HG03442 (cell line): Measurements from ENCODE around the gene KIF24.
"Not testable (repeated sequence)": the region's sequence is repeated elsewhere in the genome, so short reads cannot be mapped to it uniquely, and the experiment has no call there.

Experiments used
- ATAC-seq: cut with Tn5 transposase; IDR thresholded peaks from one replicate; pipeline ENCODE4 v1.9.1; 2021; ENCODE audit warnings: mild to moderate bottlenecking, moderate library complexity; ENCODE audit not compliant: unreplicated experiment

KIF24 gene

GRCh38 chr9:34328500-34328986 is 525 bp downstream of the KIF24 start:
- no peak for ATAC-seq

DNA sequence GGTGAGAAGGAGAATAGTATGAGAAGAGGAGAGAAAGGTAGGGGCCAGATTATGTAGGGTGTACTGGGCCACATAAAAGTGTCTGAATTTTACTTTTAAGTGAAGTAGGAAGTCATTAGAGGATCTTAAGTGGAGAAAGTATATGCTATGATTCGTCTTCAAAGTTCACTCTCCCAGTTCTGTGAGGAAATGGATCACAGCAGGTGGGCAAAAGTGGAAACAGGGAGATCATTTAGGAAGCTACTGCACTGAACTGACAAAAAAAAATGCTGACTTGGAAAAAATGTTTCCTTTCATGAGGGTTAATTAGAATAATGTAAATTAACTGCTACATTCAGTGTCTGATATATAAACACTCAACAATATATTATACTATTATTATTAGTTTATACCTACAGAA is 2.4 kb downstream of the KIF24 start:
- ATAC-seq, result no peak

DNA sequence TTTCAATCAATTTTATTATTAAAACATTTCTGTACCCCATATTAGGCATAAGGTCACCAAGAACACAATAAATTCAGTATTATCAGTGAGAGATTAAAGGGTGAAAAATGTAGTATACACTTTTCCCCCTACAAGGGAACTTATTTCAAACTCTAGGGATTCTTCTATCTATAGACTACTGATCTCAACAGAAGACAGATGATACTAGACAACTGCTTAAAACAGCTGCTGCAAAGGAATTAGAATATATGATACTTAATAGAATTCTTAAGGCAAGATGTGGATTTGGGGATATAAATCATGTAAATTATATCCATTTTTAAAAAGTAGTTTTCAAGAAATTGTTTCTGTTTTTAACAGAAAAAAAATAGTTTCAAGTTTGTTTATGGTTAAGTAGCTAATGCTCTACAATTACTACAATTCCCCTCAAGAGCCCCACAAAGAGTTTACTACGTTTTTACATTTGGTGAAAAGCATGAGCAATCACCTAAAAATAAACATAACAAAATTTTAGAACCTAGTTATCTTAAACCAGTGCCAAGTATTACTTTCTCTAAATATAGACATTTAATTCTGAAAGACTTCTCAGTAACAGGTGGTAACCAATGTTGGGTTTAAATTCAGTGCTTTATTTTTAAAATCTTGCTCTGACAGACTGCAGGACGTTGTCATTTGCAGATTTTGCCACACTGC is 6.0 kb downstream of the KIF24 start:
- no peak for ATAC-seq

DNA sequence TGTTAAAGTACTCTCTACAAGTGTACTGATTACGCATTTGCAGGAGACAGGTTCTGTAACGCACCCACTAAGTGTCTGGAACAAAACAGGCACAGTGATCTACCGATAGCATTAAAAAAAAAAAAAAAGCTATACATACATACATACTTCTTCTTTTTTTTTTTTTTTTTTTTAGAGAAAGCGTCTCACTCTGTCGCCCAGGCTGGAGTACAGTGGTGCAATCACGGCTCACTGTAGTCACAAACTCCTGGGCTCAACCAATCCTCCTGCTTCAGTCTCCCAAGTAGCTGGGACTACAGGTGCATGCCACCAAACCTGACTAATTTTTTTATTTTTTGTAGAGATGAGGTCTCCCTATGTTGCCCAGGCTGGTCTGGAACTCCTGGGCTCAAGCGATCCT is 7.6 kb downstream of the KIF24 start:
- ATAC-seq, result no peak

DNA sequence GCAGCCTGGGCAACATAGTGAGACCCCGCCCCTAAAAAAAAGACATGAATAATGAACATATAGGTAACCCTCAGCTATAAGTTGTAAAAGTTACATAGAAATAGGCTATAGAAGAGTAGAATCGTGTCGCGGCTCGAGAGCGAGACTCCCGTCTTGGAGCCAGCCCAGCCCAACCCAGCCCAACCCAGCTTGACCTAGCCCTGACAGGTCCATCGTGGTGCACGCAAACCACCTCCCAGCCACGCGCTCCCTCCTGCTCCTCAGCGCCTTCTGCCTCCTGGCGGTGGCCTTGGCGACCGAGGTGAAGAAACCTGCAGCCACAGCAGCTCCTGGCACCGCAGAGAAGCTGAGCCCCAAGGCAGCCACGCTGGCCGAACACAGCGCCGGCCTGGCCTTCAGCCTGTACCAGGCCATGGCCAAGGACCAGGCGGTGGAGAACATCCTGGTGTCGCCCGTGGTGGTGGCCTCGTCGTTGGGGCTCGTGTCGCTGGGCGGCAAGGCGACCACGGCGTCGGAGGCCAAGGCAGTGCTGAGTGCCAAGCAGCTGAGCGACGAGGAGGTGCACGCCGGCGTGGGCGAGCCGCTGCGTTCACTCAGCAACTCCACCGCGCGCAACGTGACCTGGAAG is 10.8 kb downstream of the KIF24 start:
- ATAC-seq, result no peak

DNA sequence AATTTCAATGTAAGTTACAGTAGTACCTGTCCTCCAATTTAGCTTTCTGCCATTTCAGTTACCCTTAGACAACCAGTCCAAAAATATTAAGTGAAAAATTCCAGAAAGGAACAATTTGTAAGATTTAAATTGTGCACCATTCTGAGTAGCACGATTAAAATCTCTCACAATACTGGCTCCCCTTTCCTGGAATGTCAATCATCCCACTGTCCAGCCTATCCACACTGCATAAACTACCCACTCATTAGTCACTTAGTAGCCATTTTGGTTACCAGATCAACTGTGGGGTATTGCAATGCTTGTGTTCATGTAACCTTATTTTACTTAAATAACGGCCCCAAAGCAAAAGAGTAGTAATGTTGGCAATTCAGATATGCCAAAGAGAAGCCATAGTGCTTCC is 11.6 kb downstream of the KIF24 start:
- no peak for ATAC-seq

DNA sequence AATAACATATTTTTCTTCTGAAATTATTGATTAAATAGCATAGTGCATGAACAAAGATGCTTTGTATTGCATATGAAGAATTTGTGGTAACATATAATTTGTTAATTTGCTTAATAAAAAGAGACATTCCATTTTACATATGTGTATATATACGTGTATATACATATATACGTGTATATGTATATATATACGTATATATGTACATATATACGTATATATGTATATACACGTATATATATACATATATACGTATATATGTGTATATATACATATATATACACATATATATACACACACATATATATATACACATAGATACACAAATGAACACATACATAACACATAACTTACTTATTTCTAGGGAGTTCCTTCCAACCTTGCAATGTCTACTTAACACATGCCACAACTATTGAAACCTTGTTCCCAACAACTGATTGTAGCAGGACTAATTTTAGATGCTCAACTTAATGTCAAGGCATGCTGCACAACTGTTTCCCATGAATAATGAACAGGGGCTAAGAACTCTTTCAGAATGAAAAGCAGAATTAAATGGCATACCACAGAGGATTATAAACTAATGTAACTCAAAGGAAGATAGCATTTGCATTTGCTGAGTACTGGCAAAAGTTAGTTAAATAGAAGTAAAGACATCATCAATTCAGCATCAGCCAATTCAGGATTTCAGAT is 17.4 kb downstream of the KIF24 start:
- ATAC-seq, result no peak

DNA sequence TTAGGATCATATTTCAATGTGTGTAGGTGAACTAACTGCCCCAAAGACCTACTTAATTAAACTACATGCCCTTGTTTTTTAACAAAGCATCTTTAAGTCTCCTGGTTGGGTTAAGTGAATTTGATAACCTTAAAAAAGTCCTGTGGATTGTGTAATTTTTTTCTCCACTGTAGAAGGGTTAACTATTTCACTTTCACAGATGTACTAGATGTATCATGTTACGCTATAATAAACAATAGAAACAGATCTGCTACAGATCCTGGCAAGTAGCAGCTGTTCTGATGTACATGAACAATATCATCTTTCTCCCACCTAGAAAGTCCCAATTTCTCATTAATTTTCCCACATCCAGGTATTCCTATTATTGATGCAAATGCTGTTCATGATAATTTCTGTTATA is 18.9 kb downstream of the KIF24 start:
- ATAC-seq, result no peak

- not testable (repeated sequence) for ATAC-seq
Measured at GRCh38 chr9:34308316-34308715, 20.8 kb downstream of the KIF24 start.

DNA sequence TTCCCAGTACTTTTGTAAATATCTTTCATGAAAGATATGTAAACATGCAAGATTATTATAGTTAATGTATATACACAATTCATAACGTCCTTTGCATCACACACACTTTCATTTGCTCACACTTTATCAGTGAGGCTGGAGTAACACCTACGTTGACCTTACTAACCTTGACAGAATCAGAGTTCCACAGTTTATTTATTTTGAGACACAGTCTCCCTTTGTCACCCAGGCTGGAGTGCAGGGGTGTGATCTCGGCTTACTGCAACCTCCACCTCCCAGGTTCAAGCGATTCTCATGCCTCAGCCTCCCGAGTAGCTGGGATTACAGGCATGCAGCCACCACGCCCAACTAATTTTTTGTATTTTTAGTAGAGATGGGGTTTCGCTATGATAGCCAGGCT is 28.0 kb downstream of the KIF24 start:
- not testable (repeated sequence) for ATAC-seq

- ATAC-seq, result no peak
Measured at GRCh38 chr9:34292552-34292951, 36.5 kb downstream of the KIF24 start.

- ATAC-seq, result no peak
Measured at GRCh38 chr9:34291423-34291822, 37.6 kb downstream of the KIF24 start.

- ATAC-seq, result no peak
Measured at GRCh38 chr9:34291023-34291422, 38.0 kb downstream of the KIF24 start.

- ATAC-seq, result no peak
Measured at GRCh38 chr9:34289159-34289558, 39.9 kb downstream of the KIF24 start.

- no peak for ATAC-seq
Measured at GRCh38 chr9:34282096-34282495, 47.0 kb downstream of the KIF24 start.

GRCh38 chr9:34279411-34279810 is 49.7 kb downstream of the KIF24 start:
- no peak for ATAC-seq
